Activated naive CD4-positive, alpha-beta T cell treated with anti-CD3 and anti-CD28 coated beads, Interleukin-2, amount 50 U/mL, for 16 hours (primary cell): ENCODE results near the gene ZDHHC12.

Experiments used
- DNase-seq: peaks from one replicate; pipeline ENCODE4 v3.0.0-alpha.2; 2020

Gene ZDHHC12

DNA sequence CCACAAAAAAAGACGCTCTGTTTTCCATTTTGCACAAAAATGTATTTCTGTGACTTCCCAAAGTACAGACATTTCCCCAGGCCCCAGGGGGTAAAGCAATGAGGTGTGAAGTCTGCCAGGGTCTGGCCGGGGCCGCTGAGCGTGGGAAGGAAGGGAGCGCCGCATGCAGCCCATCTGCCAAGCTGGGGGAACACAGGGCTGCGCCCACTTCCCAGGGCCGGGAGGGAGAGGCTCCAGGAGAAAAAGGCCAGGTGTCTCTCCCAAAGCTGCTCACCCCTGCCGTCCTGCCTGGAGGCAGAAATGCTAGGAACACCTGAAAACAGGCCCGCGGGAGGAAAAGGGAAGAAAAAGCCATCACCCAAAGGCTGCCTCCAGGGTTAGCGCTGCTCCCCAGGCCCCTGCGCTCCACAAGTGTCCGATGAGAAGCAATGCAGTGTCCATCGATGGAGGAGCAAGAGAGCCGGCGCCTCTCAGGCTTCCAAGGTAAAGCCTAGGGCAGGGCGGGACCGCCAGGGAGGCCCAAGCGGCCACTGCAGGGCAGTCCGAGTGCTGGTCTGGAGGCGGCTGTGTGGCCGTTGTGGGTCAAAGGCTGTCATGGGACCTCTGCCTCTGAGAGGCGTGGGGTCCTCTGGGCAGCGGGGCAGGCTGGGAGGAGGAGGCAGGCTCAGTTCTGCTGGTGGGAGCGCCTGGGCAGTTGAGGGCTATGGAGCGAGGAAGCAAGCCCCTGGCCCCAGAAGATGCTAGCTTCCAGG lies 6.0 kb upstream of the ZDHHC12 start:
- no peak for DNase-seq

DNA sequence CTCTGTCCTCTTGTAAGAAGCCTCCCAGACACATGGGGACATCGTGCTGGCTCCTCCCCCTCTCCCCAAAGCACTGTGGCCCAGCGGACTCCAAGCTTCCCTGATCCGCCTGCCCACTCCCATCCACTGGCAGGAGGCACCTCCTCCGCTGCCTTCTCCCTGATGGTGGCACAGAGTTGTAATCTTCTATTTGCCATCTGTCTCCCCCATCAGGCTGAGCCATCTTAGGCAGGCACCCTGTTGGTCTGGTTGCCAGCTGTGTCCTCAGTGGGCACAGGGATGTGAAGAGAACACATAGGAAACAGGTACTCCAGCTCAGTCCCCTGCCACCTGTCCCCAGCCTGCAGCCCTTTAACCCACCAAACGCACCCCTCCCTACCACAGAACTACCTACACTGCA lies 5.4 kb upstream of the ZDHHC12 start:
- DNase-seq = no peak

- no peak for DNase-seq
These were observed 4.4 kb upstream of the ZDHHC12 start for GRCh38 chr9:128728298-128728697.

- no peak for DNase-seq
These were observed 3.8 kb upstream of the ZDHHC12 start for GRCh38 chr9:128727640-128728248.

GRCh38 chr9:128724744-128725211 lies 851 bp upstream of the ZDHHC12 start:
- peak; percentile 27 for DNase-seq

- DNase-seq = no peak
These were observed 518 bp downstream of the ZDHHC12 start for GRCh38 chr9:128723352-128723865.

- no peak for DNase-seq
These were observed 1.3 kb downstream of the ZDHHC12 start for GRCh38 chr9:128722380-128723351.

DNA sequence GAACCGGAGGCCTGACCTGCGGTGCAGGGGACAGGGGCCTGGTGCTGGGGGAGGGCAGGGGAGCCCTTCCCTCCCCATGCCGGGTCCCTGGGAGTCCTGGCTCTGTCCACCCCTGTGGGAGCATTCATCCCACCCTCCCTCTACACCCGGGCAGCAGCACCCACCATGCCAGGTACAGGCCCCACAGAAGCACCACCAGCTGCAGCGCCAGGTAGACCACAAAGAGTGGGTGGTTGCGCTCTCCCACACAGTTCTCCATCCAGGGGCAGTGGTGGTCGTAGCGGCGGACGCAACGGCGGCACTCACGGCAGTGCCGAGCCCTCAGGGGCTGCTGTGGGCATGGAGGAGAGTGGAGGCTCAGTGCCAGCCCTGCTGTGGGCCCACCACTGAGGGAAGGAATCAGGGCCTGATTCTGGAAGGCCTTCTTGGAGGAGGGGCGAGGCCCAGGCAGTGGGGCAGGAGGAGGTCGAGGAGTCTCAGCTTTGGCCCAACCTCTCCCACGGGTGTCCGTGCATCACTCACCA lies 2.4 kb downstream of the ZDHHC12 start:
- no peak for DNase-seq

DNA sequence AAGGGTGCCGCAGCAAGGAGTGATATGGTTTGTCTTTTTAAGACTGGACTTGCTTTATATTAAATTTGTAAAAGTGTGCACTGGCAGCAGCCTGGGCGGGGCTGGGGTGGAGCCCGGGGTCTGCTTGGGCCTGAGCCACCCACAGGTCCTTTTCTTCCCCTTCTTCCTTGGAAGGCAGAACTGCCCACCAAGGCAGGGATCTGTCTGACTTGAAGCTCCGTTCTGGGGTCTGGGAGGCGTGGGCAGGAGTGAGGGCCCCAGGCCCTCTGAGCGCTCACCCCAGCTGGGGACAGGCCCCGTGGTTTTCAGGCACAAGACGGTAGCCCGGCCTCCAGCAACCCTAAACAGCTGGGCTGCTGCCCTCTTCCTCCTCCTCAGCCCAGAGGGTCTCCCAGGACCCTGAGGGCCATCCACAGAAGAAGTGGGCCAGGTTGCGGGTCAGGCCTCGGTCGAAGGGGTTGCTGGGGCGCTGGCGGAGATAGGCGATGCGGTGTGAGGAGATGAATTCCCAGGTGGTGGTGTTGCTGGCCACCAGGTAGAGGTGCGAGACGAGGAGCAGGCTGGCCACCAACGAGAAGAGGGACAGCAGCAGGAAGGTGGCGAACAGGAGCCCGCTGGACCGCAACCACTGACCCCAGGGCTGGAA lies 3.0 kb downstream of the ZDHHC12 start:
- no peak for DNase-seq

DNA sequence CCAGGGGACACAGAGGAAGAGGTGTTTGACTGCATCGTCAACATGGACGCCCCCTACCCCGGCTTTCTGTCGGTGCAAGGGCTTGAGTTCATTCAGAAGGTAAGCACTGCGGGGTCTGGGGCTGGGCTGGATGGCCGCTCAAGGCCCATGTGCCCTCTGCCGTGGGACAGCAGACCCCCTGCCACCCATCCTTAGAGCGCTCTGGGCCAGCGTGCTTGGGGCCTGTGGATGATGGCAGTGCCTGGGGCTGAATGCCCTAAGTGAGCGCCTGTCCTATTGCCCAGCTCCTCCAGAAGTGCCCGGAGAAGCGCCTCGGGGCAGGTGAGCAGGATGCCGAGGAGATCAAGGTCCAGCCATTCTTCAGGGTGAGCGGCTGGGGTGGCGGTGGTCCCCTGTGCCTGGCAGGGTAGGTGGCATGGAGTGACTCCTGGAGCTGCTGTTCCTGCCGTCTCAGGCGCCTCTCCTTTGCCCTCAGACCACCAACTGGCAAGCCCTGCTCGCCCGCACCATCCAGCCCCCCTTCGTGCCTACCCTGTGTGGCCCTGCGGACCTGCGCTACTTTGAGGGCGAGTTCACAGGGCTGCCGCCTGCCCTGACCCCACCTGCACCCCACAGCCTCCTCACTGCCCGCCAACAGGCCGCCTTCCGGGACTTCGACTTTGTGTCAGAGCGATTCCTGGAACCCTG lies 3.9 kb downstream of the ZDHHC12 start:
- no peak for DNase-seq

GRCh38 chr9:128718475-128718874 lies 5.5 kb downstream of the ZDHHC12 start:
- DNase-seq = no peak

DNA sequence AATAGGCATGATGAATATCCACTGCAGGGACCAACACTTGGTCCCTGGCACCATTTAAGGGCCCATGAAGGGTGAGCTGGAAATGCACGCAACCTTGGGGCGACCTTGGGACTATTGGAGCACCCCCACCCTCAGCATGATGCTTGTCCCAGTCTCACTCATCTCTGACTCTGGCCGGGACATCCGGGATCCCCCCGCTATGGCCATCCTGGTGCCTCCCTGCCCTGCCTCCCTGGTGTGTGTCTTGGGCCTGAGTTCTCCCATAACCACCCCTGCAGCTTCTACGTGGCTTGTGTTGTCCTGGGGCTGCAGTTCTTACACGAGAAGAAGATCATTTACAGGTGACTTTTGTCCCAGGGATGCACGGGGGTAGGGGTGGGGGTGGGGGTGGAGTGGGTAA lies 5.9 kb downstream of the ZDHHC12 start:
- DNase-seq = no peak

GRCh38 chr9:128716581-128717254 lies 7.2 kb downstream of the ZDHHC12 start:
- no peak for DNase-seq

- DNase-seq = no peak
These were observed 8.5 kb downstream of the ZDHHC12 start for GRCh38 chr9:128715436-128715750.

DNA sequence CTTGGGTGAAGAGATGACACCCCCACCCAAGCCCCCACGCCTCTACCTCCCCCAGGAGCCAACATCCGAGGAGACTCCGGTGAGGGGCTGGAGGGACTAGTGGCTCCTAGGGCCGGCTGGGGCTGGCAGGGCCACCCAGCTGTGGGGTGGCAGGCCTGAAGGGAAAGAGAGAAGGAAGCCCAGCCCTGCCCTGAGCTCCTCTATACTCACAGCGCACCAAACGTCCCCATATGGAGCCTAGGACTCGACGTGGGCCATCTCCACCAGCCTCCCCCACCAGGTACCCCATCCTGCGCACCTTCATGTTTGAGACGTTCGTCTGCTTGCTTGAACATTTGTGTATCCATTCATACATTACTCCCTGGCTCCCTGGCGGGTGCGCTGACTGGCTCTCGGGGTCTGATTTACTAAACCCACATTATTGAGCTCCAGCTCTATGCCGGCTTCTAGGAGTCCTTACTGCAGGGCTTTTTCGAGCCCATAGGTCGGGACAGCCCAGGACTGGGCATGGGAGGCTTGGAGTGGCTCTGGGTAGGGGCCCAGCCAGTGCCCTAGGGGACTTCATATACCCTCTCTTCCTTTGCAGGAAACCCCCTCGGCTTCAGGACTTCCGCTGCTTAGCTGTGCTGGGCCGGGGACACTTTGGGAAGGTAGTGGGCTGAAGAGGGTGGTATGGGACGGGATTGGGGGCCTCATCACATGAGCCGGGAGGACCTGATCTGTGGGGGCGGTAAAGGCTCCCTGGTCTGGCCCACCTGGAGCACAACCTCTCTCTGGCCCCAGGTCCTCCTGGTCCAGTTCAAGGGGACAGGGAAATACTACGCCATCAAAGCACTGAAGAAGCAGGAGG lies 9.1 kb downstream of the ZDHHC12 start:
- no peak for DNase-seq

GRCh38 chr9:128713941-128714573 lies 9.9 kb downstream of the ZDHHC12 start:
- DNase-seq = no peak

DNA sequence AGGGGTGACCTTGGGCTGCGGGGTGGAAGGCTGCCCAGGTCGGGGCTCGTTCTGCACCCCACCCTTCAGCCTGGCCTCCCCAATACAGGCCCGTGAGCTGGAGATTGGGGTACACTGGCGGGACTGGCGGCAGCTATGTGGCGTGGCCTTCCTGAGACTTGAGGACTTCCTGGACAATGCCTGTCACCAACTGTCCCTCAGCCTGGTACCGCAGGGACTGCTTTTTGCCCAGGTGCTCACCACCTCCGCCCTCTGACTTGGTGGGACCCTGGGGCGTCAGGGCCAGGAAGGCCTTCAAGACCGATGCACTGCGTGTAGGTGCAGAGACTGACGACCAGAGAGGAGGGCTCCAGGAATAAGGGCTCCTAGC lies 10.5 kb downstream of the ZDHHC12 start:
- no peak for DNase-seq

GRCh38 chr9:128712451-128713410 lies 11.2 kb downstream of the ZDHHC12 start:
- no peak for DNase-seq

DNA sequence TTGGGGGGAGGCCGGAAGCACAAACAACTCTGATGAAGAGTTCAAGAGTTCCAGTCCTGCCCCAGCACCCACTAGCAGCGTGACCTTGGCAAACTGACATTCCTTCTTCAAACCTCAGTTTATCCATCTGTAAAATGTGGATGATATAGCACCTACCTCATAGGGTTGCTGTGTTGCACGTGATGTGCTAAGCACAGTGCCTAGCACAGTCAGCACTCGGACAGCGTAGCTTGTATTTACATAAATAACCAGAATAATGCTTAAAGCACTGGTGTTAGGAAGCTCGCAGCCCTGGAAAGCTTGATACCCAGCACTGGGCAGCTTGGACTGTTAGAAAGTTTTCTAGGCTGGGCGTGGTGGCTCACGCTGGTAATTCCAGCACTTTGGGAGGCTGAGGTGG lies 16.5 kb downstream of the ZDHHC12 start:
- no peak for DNase-seq
